GM12891 (cell line): ENCODE data around the gene AIFM3.

ENCODE experiments used
- POLR2A ChIP-seq: IDR thresholded peaks from 2 replicates; pipeline ENCODE4 v1.6.1; 2011; ENCODE audit warnings: low read depth, low read length, control low read depth
- TAF1 ChIP-seq: IDR thresholded peaks from 2 replicates; pipeline ENCODE4 v1.6.1; 2011; ENCODE audit warnings: low read depth, low read length, control low read depth

DNA sequence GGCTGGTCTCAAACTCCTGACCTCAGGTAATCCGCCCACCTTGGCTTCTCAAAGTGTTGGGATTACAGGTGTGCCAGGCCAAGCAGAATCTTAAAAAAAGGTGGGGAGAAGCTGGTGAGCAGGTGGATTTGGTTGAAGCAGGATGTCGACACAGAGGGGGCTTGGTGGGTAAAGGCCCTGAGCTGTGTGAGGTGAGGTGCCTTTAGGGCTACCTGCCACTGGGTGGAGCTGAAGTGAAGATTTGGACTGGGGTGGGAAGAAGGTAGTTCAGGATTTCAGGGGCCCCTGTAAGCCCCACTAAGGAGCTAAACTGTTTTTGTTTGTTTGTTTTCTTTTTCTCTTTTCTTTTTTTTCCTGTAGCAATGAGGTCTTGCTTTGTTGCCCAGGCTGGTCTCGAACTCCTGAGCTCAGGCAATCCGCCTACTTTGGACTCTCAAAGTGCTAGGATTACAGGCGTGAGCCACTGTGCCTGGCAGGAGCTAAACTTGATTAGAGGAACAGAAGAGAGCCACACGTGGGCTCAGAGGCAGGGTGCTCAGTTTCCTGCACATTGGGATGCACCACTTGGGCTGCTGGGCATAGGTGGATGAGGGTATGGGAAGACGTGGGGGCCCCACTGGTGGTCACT, 53.9 kb downstream of the AIFM3 start:
- no peak for TF ChIP-seq TAF1
- TF ChIP-seq POLR2A, result no peak
